ENCODE measurements around the gene ZNF121.
"Not testable (repeated sequence)": the region's sequence is repeated elsewhere in the genome, so short reads cannot be mapped to it uniquely, and the experiment has no call there.

DNA sequence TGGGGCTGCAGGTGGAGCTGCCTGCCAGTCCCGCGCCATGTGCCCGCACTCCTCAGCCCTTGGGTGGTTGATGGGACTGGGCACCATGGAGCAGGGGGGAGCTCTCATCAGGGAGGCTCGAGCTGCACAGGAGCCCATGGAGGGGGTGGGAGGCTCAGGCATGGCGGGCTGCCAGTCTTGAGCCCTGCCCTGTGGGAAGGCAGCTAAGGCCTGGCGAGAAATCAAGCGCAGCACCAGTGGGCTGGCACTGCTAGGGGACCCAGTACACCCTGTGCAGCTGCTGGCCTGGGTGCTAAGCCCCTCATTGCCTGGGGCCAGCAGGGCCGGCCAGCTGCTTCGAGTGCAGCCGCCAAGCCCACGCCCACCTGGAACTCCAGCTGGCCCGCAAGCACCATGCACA is 43.0 kb downstream of the ZNF121 start:
- not testable (repeated sequence) for TF ChIP-seq POLR2A, CTCF, EP300 (IDR thresholded peaks at IDR 0.05)

All from tibial nerve (tissue), 4 donors.